Glutamatergic neuron (in vitro differentiated cells): Measurements from ENCODE around the gene BCAS4. TPM values are rescaled to one million over a fixed set of nuclear protein-coding genes. Genes with fewer than 3 reads are reported as not detected.

Experiments used
- DNase-seq: peaks from one replicate; pipeline ENCODE4 v3.0.0; 2022
- H3K27ac Mint-ChIP-seq: one replicate; pipeline ENCODE4 v1.8.0; 2020; ENCODE audit warnings: mild to moderate bottlenecking, mixed read lengths, inconsistent platforms; ENCODE audit not compliant: unreplicated experiment
- H3K27me3 Mint-ChIP-seq: one replicate; pipeline ENCODE4 v1.8.0; 2020; ENCODE audit warnings: mild to moderate bottlenecking, moderate library complexity, mixed read lengths, inconsistent platforms; ENCODE audit not compliant: unreplicated experiment
- H3K36me3 Mint-ChIP-seq: one replicate; pipeline ENCODE4 v1.8.0; 2020; ENCODE audit warnings: mild to moderate bottlenecking, mixed read lengths, inconsistent platforms; ENCODE audit not compliant: unreplicated experiment
- H3K4me1 Mint-ChIP-seq: one replicate; pipeline ENCODE4 v1.8.0; 2020; ENCODE audit warnings: mild to moderate bottlenecking, low read depth, mixed read lengths, inconsistent platforms; ENCODE audit not compliant: unreplicated experiment
- H3K4me3 Mint-ChIP-seq: one replicate; pipeline ENCODE4 v1.8.0; 2020; ENCODE audit warnings: mild to moderate bottlenecking, mixed read lengths, inconsistent platforms; ENCODE audit not compliant: unreplicated experiment
- H3K9me3 Mint-ChIP-seq: one replicate; pipeline ENCODE4 v1.8.0; 2020; ENCODE audit warnings: mild to moderate bottlenecking, moderate library complexity, mixed read lengths, inconsistent platforms; ENCODE audit not compliant: unreplicated experiment
- total RNA-seq: library from RNA; stranded (reverse); fragmentation: NEBNext Ultra II Directional; extraction: Animal tissue kit (Norgen Biotek cat#: 25700); gene quantifications from one replicate; pipeline ENCODE4 v1.2.1, GENCODE V29; 2021; ENCODE audit not compliant: unreplicated experiment
- TF ChIP-seq, protein P1 (sequence below): fragments of 200-600 bp; sonication (generic); IDR thresholded peaks from one replicate; pipeline ENCODE4 v1.5.0; 2021; ENCODE audit not compliant: partially characterized antibody, unreplicated experiment

BCAS4 gene
- total RNA-seq, 1 donor from 2014 or later, result 5.5 TPM

- TF ChIP-seq, protein P1, sequence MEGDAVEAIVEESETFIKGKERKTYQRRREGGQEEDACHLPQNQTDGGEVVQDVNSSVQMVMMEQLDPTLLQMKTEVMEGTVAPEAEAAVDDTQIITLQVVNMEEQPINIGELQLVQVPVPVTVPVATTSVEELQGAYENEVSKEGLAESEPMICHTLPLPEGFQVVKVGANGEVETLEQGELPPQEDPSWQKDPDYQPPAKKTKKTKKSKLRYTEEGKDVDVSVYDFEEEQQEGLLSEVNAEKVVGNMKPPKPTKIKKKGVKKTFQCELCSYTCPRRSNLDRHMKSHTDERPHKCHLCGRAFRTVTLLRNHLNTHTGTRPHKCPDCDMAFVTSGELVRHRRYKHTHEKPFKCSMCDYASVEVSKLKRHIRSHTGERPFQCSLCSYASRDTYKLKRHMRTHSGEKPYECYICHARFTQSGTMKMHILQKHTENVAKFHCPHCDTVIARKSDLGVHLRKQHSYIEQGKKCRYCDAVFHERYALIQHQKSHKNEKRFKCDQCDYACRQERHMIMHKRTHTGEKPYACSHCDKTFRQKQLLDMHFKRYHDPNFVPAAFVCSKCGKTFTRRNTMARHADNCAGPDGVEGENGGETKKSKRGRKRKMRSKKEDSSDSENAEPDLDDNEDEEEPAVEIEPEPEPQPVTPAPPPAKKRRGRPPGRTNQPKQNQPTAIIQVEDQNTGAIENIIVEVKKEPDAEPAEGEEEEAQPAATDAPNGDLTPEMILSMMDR, result no peak
- peaks cover 17% of the 10 kb centered on the region for H3K9me3 Mint-ChIP-seq
- H3K36me3 Mint-ChIP-seq, result no peaks in the 10 kb centered on the region
- peak overlapping the region; percentile 58 for H3K4me3 Mint-ChIP-seq
- H3K27ac Mint-ChIP-seq, result peak overlapping the region; percentile 97
- H3K4me1 Mint-ChIP-seq, result peaks cover 30% of the 10 kb centered on the region
- peaks cover 14% of the 10 kb centered on the region for H3K27me3 Mint-ChIP-seq
- no peak for DNase-seq
Measured at GRCh38 chr20:50874111-50874757, 79.4 kb downstream of the BCAS4 start.

- H3K27ac Mint-ChIP-seq, result peak overlapping the region; percentile 97
Measured at GRCh38 chr20:50874758-50875665, 80.2 kb downstream of the BCAS4 start.

GRCh38 chr20:50876063-50876685 is 81.3 kb downstream of the BCAS4 start:
- Mint-ChIP-seq H3K27ac (no peak overlapping the region), H3K36me3 (no peaks in the 10 kb centered on the region), H3K27me3 (peaks cover 14% of the 10 kb centered on the region), H3K4me3 (no peak overlapping the region), H3K9me3 (peaks cover 17% of the 10 kb centered on the region), H3K4me1 (peaks cover 26% of the 10 kb centered on the region)
- TF ChIP-seq, protein P1, result no peak
- no peak for DNase-seq

More at GRCh38 chr20:50874758-50875665, 80.2 kb downstream of the BCAS4 start:
- no peak overlapping the region for H3K4me3 Mint-ChIP-seq
- H3K27me3 Mint-ChIP-seq, result peaks cover 14% of the 10 kb centered on the region
- no peaks in the 10 kb centered on the region for H3K36me3 Mint-ChIP-seq
- no peak for DNase-seq
- peaks cover 17% of the 10 kb centered on the region for H3K9me3 Mint-ChIP-seq
- H3K4me1 Mint-ChIP-seq, result peaks cover 30% of the 10 kb centered on the region
- TF ChIP-seq, protein P1, result no peak

GRCh38 chr20:50876816-50877215 is 82.0 kb downstream of the BCAS4 start:
- peaks cover 10% of the 10 kb centered on the region for H3K27me3 Mint-ChIP-seq
- peaks cover 14% of the 10 kb centered on the region for H3K9me3 Mint-ChIP-seq
- TF ChIP-seq, protein P1, result no peak

More at GRCh38 chr20:50876816-50877215, 82.0 kb downstream of the BCAS4 start:
- Mint-ChIP-seq H3K36me3 (no peaks in the 10 kb centered on the region), H3K4me1 (peaks cover 19% of the 10 kb centered on the region), H3K27ac (no peak overlapping the region), H3K4me3 (no peak overlapping the region)
- DNase-seq, result no peak
